ENCODE results near the gene LPCAT1. TPM values are rescaled to one million over a fixed set of nuclear protein-coding genes. Genes with fewer than 3 reads are reported as not detected.

The LPCAT1 gene
- total RNA-seq, 3 donors from 2014 or later (not counting 1 experiment from before 2014, with no cell fraction given), result 196 to 302 (median 252) TPM

GRCh38 chr5:1444361-1445189 is 79.2 kb downstream of the LPCAT1 start:
- Mint-ChIP-seq H3K4me1 (peaks cover 15 to 36% of the 10 kb centered on the region in 2 donors), H3K9me3 (peaks cover 3 to 4% of the 10 kb centered on the region in 2 donors), H3K36me3 (no peaks in the 10 kb centered on the region), H3K27me3 (ENCODE audit: low read depth in 2 of 2) (peaks cover 24 to 47% of the 10 kb centered on the region in 2 donors), H3K4me3 (peak overlapping the region; percentile 74), H3K27ac (no peak overlapping the region)
- intact Hi-C loops (cut with micrococcal nuclease), result no loop called here
- no peak overlapping the region for H3K27ac ChIP-seq (ENCODE audit: low read length)
- TF ChIP-seq CTCF (IDR thresholded peaks at IDR 0.05), result no peak
- 15% methylated on average over 68 of the region's 68 CpGs for WGBS (ENCODE audit: insufficient coverage)
- peaks cover 41% of the 10 kb centered on the region for H3K4me1 ChIP-seq (ENCODE audit: control insufficient read depth, insufficient read depth, low read length)
- no peak overlapping the region for H3K4me3 ChIP-seq (ENCODE audit: low read length)
- no peaks in the 10 kb centered on the region for H3K36me3 ChIP-seq (ENCODE audit: control insufficient read depth, insufficient read depth, low read length)
- peaks cover 25% of the 10 kb centered on the region for H3K27me3 ChIP-seq (ENCODE audit: control insufficient read depth, insufficient read depth, low read length)
- ATAC-seq (no peak), DNase-seq (no peak)
- no peaks in the 10 kb centered on the region for H3K9me3 ChIP-seq (ENCODE audit: control insufficient read depth, insufficient read depth, low read length)

- H3K36me3 ChIP-seq (ENCODE audit: control insufficient read depth, insufficient read depth, low read length), result no peaks in the 10 kb centered on the region
- intact Hi-C loops (cut with micrococcal nuclease), result no loop called here
- WGBS (ENCODE audit: insufficient coverage), result 64% methylated on average over 15 of the region's 15 CpGs
- peaks cover 25% of the 10 kb centered on the region for H3K27me3 ChIP-seq (ENCODE audit: control insufficient read depth, insufficient read depth, low read length)
- no peak overlapping the region for H3K4me3 ChIP-seq (ENCODE audit: low read length)
- H3K9me3 ChIP-seq (ENCODE audit: control insufficient read depth, insufficient read depth, low read length), result no peaks in the 10 kb centered on the region
- no peak for TF ChIP-seq CTCF (IDR thresholded peaks at IDR 0.05)
- Mint-ChIP-seq H3K27me3 (ENCODE audit: low read depth in 2 of 2) (peaks cover 24 to 47% of the 10 kb centered on the region in 2 donors), H3K36me3 (no peaks in the 10 kb centered on the region), H3K4me1 (peaks cover 12 to 33% of the 10 kb centered on the region in 2 donors), H3K27ac (no peak overlapping the region), H3K9me3 (peaks cover 3 to 4% of the 10 kb centered on the region in 2 donors), H3K4me3 (peak overlapping the region; percentile 7)
- H3K4me1 ChIP-seq (ENCODE audit: control insufficient read depth, insufficient read depth, low read length), result peaks cover 36% of the 10 kb centered on the region
- H3K27ac ChIP-seq (ENCODE audit: low read length), result no peak overlapping the region
- no peak for ATAC-seq
- DNase-seq, result no peak
Measured at GRCh38 chr5:1443991-1444360, 79.8 kb downstream of the LPCAT1 start.

GRCh38 chr5:1443171-1443570 is 80.6 kb downstream of the LPCAT1 start:
- no peak overlapping the region for H3K4me3 ChIP-seq (ENCODE audit: low read length)
- peaks cover 28% of the 10 kb centered on the region for H3K4me1 ChIP-seq (ENCODE audit: control insufficient read depth, insufficient read depth, low read length)
- no peaks in the 10 kb centered on the region for H3K9me3 ChIP-seq (ENCODE audit: control insufficient read depth, insufficient read depth, low read length)
- Mint-ChIP-seq H3K4me3 (no peak overlapping the region), H3K9me3 (peaks cover 3 to 4% of the 10 kb centered on the region in 2 donors), H3K27ac (no peak overlapping the region), H3K27me3 (ENCODE audit: low read depth in 2 of 2) (peaks cover 24 to 47% of the 10 kb centered on the region in 2 donors), H3K36me3 (no peaks in the 10 kb centered on the region), H3K4me1 (peaks cover 4 to 25% of the 10 kb centered on the region in 2 donors)
- peaks cover 25% of the 10 kb centered on the region for H3K27me3 ChIP-seq (ENCODE audit: control insufficient read depth, insufficient read depth, low read length)
- no peak overlapping the region for H3K27ac ChIP-seq (ENCODE audit: low read length)
- 78% methylated on average over 9 of the region's 9 CpGs for WGBS (ENCODE audit: insufficient coverage)
- ATAC-seq (no peak), DNase-seq (no peak)
- H3K36me3 ChIP-seq (ENCODE audit: control insufficient read depth, insufficient read depth, low read length), result no peaks in the 10 kb centered on the region
- intact Hi-C loops (cut with micrococcal nuclease), result no loop called here
- TF ChIP-seq CTCF (IDR thresholded peaks at IDR 0.05), result no peak
